Measurements from ENCODE around the gene SORCS3.

DNA sequence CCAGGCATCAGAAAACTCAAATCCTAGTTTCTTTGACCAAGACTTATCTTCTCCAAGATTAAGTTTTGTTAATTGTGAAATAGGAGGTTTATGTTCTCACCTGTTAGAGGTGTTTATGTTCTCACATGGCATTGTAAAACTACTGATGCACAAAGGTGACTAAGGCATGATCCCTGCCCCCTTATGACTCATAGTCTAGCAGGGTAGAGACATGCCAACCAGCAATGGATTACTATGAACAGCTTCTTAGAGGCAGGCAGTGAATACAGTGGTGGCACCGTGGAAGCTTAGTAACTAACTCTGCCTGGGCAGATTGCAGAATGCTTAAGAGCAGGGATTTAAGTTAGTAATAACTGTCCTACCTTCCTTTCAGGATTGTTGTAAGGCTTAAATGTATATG lies 400.9 kb downstream of the SORCS3 start:
- TF ChIP-seq, protein P1, sequence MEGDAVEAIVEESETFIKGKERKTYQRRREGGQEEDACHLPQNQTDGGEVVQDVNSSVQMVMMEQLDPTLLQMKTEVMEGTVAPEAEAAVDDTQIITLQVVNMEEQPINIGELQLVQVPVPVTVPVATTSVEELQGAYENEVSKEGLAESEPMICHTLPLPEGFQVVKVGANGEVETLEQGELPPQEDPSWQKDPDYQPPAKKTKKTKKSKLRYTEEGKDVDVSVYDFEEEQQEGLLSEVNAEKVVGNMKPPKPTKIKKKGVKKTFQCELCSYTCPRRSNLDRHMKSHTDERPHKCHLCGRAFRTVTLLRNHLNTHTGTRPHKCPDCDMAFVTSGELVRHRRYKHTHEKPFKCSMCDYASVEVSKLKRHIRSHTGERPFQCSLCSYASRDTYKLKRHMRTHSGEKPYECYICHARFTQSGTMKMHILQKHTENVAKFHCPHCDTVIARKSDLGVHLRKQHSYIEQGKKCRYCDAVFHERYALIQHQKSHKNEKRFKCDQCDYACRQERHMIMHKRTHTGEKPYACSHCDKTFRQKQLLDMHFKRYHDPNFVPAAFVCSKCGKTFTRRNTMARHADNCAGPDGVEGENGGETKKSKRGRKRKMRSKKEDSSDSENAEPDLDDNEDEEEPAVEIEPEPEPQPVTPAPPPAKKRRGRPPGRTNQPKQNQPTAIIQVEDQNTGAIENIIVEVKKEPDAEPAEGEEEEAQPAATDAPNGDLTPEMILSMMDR (IDR thresholded peaks at IDR 0.05): no peak
- no peak for TF ChIP-seq POLR2A (IDR thresholded peaks at IDR 0.05)
